ENCODE data around the gene PSENEN.

The PSENEN gene, protein sequence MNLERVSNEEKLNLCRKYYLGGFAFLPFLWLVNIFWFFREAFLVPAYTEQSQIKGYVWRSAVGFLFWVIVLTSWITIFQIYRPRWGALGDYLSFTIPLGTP

DNA sequence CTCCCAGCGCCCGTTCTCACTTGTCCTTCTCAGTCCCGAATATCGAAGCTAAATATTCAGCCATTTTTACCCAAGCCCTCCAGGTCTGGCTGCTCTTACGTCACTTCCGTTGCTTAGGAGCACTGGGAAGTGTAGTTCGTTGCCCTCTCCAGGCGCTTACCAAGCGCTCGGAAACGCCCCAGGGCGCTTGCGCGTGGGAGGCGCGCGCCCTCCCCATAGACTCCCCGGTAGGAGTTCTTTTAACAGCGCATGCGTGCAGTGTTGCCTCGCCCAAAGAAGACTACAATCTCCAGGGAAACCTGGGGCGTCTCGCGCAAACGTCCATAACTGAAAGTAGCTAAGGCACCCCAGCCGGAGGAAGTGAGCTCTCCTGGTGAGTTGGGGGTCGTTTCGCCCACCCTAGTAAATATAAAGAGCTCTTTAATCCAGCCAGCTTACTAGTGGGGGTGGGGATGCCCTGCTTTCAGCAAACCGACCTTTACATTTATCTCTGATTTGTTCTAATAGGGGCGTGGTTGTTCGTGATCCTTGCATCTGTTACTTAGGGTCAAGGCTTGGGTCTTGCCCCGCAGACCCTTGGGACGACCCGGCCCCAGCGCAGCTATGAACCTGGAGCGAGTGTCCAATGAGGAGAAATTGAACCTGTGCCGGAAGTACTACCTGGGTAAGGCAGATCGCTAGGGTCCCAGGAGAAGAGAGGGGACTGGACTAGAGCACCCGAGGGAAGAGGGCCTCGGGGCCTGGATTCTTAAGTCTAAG lies at the start of gene PSENEN, which contains the start of gene U2AF1L4:
Gene PSENEN, plus strand, starts transcription at position 324 of the 759 bp plus-strand sequence. Its CDS starts 280 bp downstream, at position 604.
Gene U2AF1L4, minus strand, starts transcription at position 91 of the 759 bp plus-strand sequence. Its CDS starts 27 bp downstream, at position 64.
- peak within 1 kb of the TSS; percentile 73 for H3K4me3 ChIP-seq (ENCODE audit: control insufficient read depth, low read depth, low read length)
- peak; percentile 99 for DNase-seq (ENCODE audit: low read depth)
- no peak for TF ChIP-seq CTCF (conservative IDR thresholded peaks at IDR 0.05; ENCODE audit: control insufficient read depth, insufficient read depth, low read depth, low read length)

DNA sequence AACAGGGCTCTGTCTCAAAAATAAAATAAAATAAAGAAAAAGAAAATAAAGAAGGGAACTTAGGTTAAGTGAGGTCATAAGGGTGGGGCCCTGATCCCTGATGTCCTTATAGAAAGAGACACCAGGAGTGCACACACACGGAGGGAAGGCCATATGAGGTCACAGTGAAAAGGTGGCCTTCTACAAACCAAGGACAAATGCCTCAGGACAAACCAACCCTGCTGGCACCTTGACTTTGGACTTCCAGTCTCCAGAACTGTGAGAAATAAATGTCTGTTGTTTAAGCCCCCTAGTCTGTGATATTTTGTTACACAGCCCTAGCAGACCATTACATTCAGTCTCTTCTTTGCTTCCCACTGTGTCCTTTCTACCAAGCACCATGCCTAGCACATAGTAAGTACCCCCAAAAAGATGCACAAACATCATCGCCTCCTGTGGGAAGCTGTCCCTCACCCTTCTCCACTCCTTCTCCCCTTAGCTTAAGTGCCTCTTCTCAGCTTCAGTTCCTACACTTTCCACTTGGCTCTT lies 49.5 kb upstream of the PSENEN start:
- no peak for TF ChIP-seq CTCF (conservative IDR thresholded peaks at IDR 0.05; ENCODE audit: control insufficient read depth, insufficient read depth, low read depth, low read length)
- no peak for DNase-seq (ENCODE audit: low read depth)

GRCh38 chr19:35696835-35697234 lies 48.6 kb upstream of the PSENEN start:
- no peak overlapping the region for H3K4me3 ChIP-seq (ENCODE audit: control insufficient read depth, low read depth, low read length)
- DNase-seq (ENCODE audit: low read depth): no peak
- TF ChIP-seq CTCF (conservative IDR thresholded peaks at IDR 0.05; ENCODE audit: control insufficient read depth, insufficient read depth, low read depth, low read length): no peak

More for the DNA sequence above, 49.5 kb upstream of the PSENEN start:
- H3K4me3 ChIP-seq (ENCODE audit: control insufficient read depth, low read depth, low read length): no peak overlapping the region

GRCh38 chr19:35702223-35703012 lies 43.0 kb upstream of the PSENEN start:
- H3K4me3 ChIP-seq (ENCODE audit: control insufficient read depth, low read depth, low read length): peak overlapping the region; percentile 56
- peak; percentile 97 for DNase-seq (ENCODE audit: low read depth)
- TF ChIP-seq CTCF (conservative IDR thresholded peaks at IDR 0.05; ENCODE audit: control insufficient read depth, insufficient read depth, low read depth, low read length): no peak

- DNase-seq (ENCODE audit: low read depth): no peak
- TF ChIP-seq CTCF (conservative IDR thresholded peaks at IDR 0.05; ENCODE audit: control insufficient read depth, insufficient read depth, low read depth, low read length): no peak
- no peak overlapping the region for H3K4me3 ChIP-seq (ENCODE audit: control insufficient read depth, low read depth, low read length)
Observed at GRCh38 chr19:35703343-35703742, 42.1 kb upstream of the PSENEN start.

GRCh38 chr19:35704218-35704617 lies 41.2 kb upstream of the PSENEN start, which contains the start of gene ZBTB32:
Gene ZBTB32, plus strand, starts transcription at chr19:35704558. Its CDS starts 10,069 bp downstream, at chr19:35714627.
- TF ChIP-seq CTCF (conservative IDR thresholded peaks at IDR 0.05; ENCODE audit: control insufficient read depth, insufficient read depth, low read depth, low read length): no peak
- DNase-seq (ENCODE audit: low read depth): peak; percentile 69
- no peak within 1 kb of the TSS for H3K4me3 ChIP-seq (ENCODE audit: control insufficient read depth, low read depth, low read length)
